ENCODE results near the gene SPRR2G. TPM values are rescaled to one million over a fixed set of nuclear protein-coding genes. Genes with fewer than 3 reads are reported as not detected.

SPRR2G gene
- not detected in 5 replicates for total RNA-seq (2022; extraction: Qiagen RNA extraction; ENCODE audit: low read depth)

GRCh38 chr1:153150846-153151245, at the start of gene SPRR2G:
Gene SPRR2G (minus strand): TSS chr1:153150890. CDS start chr1:153150110, 780 bp downstream.

DNA sequence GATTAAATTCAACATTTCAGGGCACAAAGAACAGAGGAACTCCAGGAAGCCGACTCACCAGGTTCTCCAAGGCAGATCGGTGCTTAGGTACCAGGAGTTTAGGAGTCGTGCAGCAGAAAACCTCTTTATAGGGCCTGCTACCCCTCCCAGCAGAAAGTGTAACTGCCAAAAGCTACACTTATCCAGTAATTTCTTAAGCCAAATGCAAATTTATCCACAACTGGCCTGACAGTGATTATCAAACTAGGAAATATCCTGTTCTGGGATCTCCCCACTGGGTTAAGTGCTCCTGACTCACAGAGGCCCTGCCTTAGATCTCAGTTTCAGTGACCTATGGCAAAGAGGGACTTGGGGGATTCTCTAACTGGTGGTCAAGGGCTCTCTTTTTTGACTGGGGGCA, 37.3 kb downstream of the SPRR2G start, which contains the start of gene SPRR2F:
Gene SPRR2F, minus strand, starts transcription at position 101 of the 400 bp plus-strand sequence. CDS start 783 bp downstream, outside the sequence.

Other genes starting within 250 kb of the SPRR2G start
- gene IVL, start 242.3 kb downstream of the SPRR2G start, total RNA-seq (2022; extraction: Qiagen RNA extraction; ENCODE audit: low read depth), result 0.03 TPM in 1 of 5 replicates, not detected in the others
- gene SPRR5, start 203.7 kb downstream of the SPRR2G start, total RNA-seq (2022; extraction: Qiagen RNA extraction; ENCODE audit: low read depth), result not detected in 5 replicates
- gene SPRR4, start 180.2 kb downstream of the SPRR2G start, total RNA-seq (2022; extraction: Qiagen RNA extraction; ENCODE audit: low read depth), result not detected in 5 replicates
- not detected in 5 replicates for gene SPRR1A, start 166.8 kb downstream of the SPRR2G start, total RNA-seq (2022; extraction: Qiagen RNA extraction; ENCODE audit: low read depth)
- gene SPRR3, start 149.1 kb downstream of the SPRR2G start, total RNA-seq (2022; extraction: Qiagen RNA extraction; ENCODE audit: low read depth), result 0.22 TPM in 1 of 5 replicates, not detected in the others
- not detected in 5 replicates for gene SPRR1B, start 119.7 kb downstream of the SPRR2G start, total RNA-seq (2022; extraction: Qiagen RNA extraction; ENCODE audit: low read depth)
- gene SPRR2D, start 109.8 kb downstream of the SPRR2G start, total RNA-seq (2022; extraction: Qiagen RNA extraction; ENCODE audit: low read depth), result not detected in 5 replicates
- not detected in 5 replicates for gene SPRR2A, start 93.4 kb downstream of the SPRR2G start, total RNA-seq (2022; extraction: Qiagen RNA extraction; ENCODE audit: low read depth)
- gene SPRR2B, start 79.3 kb downstream of the SPRR2G start, total RNA-seq (2022; extraction: Qiagen RNA extraction; ENCODE audit: low read depth), result not detected in 5 replicates
- gene SPRR2E, start 56.4 kb downstream of the SPRR2G start, total RNA-seq (2022; extraction: Qiagen RNA extraction; ENCODE audit: low read depth), result not detected in 5 replicates
- gene SPRR2F, start 37.4 kb downstream of the SPRR2G start, total RNA-seq (2022; extraction: Qiagen RNA extraction; ENCODE audit: low read depth), result not detected in 5 replicates
- gene LELP1, start 52.5 kb upstream of the SPRR2G start, total RNA-seq (2022; extraction: Qiagen RNA extraction; ENCODE audit: low read depth), result not detected in 5 replicates
- gene PRR9, start 66.7 kb upstream of the SPRR2G start, total RNA-seq (2022; extraction: Qiagen RNA extraction; ENCODE audit: low read depth), result not detected in 5 replicates
- gene LORICRIN, start 108.8 kb upstream of the SPRR2G start, total RNA-seq (2022; extraction: Qiagen RNA extraction; ENCODE audit: low read depth), result not detected in 5 replicates
- not detected in 5 replicates for gene PGLYRP3, start 162.1 kb upstream of the SPRR2G start, total RNA-seq (2022; extraction: Qiagen RNA extraction; ENCODE audit: low read depth)
- gene PGLYRP4, start 198.0 kb upstream of the SPRR2G start, total RNA-seq (2022; extraction: Qiagen RNA extraction; ENCODE audit: low read depth), result not detected in 5 replicates
- gene S100A9, start 207.0 kb upstream of the SPRR2G start, total RNA-seq (2022; extraction: Qiagen RNA extraction; ENCODE audit: low read depth), result 0.59 to 1.1 TPM (median 0.65 TPM) in 3 of 5 replicates, not detected in the others
- not detected in 5 replicates for gene S100A12, start 224.7 kb upstream of the SPRR2G start, total RNA-seq (2022; extraction: Qiagen RNA extraction; ENCODE audit: low read depth)
- gene S100A8, start 240.2 kb upstream of the SPRR2G start, total RNA-seq (2022; extraction: Qiagen RNA extraction; ENCODE audit: low read depth), result not detected in 5 replicates

Data from A549 treated with CpdA at 1 μM for 4 hours (cell line).